Loucy (cell line): Measurements from ENCODE around the gene TMEM94.

ENCODE experiments used
- CTCF ChIP-seq: fragments of 200-600 bp; sonication (generic); conservative IDR thresholded peaks from 2 replicates; pipeline ENCODE4 v1.5.1; 2014; ENCODE audit warnings: mild to moderate bottlenecking, antibody characterized with exemption, low read length
- EZH2phosphoT487 ChIP-seq: fragments of 200-600 bp; IDR thresholded peaks from 2 replicates; pipeline ENCODE4 v1.6.1; 2018; ENCODE audit warnings: antibody characterized with exemption, mild to moderate bottlenecking, moderate library complexity, borderline replicate concordance

- no peak for TF ChIP-seq CTCF
- no peak for TF ChIP-seq EZH2phosphoT487
These were observed 79.4 kb downstream of the TMEM94 start for GRCh38 chr17:75535871-75536270.
